COLO668 (cell line): ENCODE measurements around the gene WDR18.
"Not testable (repeated sequence)": the region's sequence is repeated elsewhere in the genome, so short reads cannot be mapped to it uniquely, and the experiment has no call there.

Experiments used
- DNase-seq: peaks from one replicate; lab custom pipeline; 2025; ENCODE audit not compliant: unreplicated experiment; lab: John Stamatoyannopoulos, UW

The WDR18 gene

DNA sequence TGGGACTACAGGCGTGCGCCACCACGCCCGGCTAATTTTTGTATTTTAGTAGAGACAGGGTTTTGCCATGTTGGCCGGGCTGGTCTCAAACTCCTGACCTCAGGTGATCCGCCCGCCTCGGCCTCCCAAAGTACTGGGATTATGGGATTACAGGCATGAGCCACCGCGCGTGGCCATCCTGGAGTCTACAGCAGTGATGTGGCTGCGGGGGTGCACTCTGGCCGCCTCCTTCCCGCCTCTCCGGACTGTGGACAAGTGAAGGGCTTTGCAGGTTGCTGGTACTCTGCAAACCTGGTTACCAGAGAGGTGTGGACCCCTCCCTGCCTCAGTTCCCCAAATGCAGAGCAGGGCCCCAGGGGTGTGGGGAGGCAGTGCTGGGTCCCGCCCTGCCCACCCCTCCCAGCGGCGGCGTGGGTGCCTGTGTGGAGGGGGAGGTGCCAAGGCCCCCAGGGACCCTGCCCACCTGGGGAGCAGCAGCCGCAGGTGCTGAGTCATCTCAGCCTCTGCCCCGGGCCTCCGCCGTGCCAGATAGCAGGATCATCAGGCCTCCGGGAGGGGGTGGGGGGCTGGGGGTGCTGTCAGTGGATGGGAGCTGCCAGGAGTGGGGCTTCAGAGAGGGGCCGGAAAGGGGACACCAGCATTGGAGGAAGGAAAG, 35.2 kb upstream of the WDR18 start:
- DNase-seq, result no peak

DNA sequence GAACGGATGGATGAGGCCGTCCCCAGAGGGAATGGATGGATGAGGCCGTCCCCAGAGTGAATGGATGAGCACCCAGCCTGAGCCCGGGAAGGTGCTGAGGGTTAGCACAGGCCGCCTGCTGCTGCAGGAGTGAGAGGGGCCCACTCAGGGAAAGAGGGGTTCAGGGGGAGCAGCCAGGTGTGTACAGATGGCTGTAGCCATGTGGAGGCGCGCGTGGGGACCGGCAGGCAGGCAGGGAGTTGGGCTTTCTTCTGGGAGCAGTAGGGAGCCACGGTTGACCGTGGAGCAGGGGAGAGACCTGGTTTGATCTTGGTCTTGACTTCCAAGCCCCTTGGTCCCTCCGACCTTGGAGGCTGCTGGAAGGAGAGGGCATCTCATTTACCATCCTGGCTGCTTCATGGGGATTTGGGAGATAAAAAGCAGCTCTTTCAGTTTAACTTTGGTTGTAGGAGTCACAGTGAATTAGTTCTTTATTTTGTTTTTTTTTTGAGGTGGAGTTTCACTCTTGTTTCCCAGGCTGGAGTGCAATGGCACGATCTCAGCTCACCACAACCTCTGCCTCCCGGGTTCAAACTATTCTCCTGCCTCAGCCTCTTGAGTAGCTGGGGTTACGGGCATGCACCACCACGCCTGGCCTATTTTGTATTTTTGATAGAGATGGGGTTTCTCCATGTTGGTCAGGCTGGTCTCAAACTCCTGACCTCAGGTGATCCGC, 33.6 kb upstream of the WDR18 start:
- no peak for DNase-seq

DNA sequence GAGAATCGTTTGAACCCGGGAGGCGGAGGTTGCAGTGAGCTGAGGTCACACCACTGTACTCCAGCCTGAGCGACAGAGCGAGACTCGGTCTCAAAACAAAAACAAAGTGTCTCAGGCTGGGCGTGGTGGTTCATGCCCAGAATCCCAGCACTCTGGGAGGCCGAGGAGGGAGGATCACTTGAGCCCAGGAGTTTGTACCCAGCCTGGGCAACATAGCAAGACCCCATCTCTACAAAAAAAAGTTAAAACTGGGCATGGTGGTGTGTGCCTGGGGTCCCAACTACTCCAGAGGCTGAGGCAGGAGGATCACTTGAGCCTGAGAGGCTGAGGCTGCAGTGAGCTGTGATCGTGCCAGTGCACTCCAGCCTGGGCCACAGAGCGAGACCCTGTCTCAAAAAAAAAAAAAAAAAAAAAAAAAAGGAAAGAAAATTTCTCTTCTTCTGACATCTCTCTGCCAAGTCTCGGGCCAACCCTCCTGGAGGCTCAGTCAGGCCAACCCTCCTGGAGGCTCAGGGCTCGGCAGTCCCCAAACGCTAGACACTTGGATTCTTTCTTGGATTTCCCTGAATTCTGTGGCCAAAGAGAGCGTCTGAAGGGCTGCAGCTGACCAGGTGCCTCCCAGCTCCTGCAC, 32.0 kb upstream of the WDR18 start:
- no peak for DNase-seq

DNA sequence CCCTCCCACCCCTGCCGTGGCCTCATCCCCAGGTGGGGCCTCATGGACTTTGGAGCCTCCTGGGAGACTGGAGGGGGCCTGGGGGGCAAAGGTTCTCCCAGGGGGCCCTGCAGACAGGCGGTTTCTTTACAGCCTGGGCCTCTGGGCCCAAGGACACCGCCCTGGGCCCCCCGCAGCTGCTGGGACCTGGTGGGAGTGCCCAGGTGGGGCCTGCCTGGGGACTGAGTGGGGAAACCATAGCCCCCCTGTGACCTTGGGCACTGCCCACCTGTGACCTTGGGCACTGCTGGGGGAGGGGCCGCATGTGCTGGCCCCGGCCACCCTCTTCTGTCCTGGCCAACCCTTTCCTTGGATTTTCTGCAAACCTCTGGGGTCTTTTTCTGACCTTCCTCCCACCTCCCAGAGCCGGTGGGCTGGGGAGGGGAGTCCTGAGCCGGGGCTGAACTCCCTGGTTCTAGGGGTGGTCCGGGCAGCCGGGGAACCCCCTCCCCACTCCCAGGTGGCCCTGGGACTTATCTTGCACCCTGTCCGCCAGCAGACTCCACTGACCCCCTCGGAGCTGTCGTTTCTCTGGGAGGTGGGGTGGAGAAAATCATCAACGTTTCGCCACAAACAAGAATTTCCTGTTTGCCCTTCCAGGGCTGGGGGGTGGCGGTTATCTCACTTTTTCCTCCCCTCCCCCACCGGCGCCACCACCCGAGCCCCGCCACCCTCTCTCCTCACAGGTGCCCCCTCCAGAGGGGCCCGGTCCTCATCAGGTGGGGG, 31.3 kb upstream of the WDR18 start:
- DNase-seq, result no peak

DNA sequence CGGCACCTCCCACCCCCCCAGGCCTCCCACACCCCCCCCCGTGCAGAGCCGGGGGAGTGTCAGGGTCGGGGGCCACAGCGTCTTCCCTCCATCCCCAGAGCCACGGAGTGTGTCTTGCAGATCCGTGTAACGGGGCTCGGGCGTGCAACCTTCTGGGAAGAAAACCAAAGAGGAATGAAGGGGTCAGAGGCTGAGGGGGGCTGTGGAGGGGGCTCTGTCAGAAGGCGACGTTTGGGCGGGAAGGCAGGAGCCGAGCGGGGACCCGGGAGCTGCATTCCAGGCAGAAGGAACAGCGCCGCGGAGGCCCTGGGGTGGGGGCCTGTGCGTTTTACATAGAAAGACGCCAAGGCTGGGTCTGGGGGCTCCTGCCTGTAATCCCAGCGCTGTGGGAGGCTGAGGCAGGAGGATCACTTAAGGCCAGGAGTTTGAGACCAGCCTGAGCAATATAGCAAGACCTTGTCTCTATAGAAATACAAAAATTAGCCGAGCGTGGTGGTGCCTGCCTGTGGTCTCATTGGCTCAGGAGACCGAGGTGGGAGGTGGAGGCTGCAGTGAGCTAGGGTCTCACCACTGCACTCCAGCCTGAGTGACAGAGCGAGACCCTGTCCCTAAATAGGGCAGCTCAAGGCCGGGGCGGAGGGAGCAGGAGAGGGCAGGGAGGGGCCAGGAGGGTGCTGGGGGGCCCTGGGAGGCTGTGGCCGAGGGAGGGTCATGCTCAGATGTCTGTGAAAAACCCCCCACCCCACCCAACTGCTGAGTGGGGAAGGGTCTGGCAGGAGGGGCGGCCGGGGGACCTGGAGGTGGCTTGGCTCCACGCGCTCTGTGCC, 30.5 kb upstream of the WDR18 start:
- DNase-seq, result no peak

DNA sequence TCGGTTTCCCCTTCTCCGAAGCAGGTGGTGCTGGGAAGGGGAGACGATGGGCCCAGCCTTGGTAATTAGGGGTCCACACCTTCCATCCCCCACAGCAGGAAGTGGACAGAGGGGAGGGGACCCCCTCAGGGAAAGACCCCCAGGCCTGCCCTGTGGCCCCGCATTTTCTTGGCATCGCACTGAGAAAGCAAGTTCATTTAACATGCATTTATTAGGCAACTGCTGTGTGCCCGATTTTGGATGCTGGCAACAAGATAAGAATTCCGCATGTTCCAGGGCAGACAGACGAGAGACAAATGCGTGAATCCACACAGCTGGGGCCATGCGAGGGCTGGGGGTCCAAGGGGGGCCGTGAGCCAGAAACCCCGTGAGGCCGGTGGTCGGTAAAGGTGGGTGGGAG, 29.9 kb upstream of the WDR18 start:
- DNase-seq, result no peak

DNA sequence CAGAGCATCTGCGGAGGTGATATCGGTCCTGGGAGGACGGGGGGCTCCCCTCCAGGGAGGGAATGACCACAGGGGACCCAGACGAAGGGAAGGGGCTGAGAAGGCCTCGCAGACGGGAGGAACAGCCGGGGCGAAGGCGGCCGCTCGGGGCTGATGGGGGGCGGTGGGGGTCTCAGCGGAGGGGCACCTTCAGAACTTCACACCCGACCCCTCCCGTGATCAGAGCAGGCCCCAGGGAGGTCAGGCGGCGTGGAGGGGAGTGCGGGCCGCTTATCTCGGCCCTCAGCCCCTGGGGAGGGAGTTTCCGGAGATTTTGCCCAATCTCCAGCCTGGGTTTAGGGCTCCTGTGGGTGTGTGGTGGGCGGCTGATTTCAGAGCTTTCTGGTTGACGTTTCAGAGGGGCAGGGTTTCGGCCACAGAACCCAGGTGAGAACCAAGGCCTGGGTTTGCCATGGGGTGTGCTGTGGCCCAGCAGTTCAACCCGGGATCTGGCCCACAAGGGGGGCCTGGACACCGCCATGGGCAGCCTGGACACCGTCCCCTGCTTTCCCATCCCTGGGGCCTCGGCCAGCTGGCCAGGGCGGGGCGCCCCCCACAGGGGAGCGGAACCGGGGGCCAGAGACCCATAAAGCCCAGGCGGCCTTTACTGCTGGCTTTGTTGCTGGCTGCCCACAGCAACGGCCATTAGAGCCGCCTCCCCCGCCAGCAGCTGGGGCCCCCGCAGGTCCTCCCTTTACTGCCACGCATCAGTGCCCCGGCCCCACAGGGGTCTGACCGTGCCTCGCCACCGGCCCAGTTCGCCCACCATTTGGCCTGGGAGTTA, 29.3 kb upstream of the WDR18 start:
- DNase-seq, result no peak

DNA sequence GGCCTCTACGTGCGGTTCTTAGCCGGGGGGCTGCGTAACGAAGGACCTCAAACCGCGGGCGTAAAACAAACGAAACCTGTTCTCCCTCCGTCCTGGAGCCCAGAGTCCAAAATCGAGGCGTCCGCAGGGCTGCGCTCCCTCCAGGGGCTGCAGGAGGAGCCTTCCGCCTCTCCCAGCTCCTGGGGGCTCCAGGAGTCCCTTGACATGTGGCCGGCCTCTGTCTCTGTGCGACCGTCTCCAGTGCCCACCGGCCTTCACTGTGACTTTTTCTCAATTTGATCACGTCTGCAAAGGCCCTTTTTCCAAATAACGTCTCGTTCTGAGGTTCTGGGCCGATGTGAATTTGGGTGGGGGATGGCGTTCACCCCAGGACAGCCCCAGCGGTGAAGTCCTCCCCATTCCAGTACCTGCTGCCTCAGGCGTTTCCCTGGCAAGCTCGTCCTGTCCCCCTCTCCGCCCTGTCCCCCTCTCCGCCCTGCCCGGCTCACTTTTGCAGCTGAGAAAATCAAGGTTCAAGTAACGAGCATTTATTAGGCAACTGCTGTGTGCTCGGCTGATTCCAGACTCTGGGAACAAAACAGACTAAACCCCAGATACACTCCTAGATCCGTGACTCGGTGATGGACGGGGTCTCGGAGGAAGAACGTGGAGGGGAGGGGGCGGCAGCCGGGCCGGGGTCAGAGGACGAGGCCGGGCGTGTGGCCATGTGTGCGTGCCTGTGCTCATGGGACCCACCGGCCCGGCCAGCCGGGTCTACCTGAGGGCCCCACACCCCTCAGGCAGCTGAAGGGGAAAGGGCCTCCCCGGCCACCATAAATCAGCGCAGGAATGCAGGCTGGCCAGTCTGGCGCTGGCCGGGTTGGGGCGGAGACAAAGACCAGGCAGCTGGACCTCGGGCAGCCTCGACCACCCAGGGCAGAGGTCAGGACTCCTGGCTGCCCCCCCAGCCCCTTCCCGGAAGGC, 28.1 kb upstream of the WDR18 start:
- DNase-seq, result no peak

DNA sequence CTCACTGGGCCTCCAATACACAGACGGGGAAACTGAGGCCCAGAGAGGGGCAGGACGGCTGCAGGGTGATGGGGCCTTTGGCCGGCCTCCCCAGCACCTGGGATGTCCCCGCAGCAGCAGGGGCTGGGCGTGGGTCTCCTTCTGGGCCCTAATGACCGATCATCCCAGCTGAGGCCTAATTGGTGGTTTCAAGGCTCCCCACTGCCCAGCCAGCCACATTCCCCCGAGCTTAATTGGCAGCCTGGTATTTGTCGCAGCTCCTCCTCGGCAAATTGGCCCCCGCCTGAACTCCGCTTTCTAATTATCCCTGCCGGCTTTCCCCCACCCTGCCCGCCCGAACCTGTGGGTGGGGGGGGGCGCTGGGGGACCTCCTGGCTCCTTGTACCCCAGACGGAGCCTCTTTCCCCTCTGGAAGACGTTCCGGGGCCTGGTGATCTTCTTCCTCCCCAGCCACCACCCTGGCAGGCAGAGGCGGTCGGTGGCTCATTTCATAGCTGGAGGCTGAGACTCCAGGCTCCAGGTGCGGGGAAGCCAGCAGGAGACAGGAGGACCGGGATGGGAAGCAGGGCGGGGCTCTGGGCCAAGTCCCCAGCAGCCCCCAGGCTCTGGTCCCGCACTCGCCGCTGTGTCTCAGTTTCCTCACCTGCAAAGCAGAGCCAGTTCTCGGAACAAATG, 27.2 kb upstream of the WDR18 start:
- no peak for DNase-seq

DNA sequence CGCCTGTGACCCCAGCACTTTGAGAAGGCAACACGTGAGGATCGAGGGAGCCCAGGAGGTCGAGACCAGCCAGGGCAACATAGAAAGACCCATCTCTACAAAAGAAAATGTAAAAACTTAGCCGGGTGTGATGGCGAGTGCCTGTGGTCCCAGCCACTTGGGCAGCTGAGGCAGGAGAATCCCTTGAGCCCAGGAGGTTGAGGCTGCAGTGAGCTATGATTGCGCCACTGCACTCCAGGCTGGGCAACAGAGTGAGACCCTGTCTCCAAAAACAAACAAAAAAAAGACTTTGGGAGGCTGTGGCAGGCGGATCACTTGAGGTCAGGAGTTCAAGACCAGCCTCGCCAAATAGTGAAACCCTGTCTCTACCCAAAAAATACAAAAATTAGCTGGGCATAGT, 26.6 kb upstream of the WDR18 start:
- not testable (repeated sequence) for DNase-seq

DNA sequence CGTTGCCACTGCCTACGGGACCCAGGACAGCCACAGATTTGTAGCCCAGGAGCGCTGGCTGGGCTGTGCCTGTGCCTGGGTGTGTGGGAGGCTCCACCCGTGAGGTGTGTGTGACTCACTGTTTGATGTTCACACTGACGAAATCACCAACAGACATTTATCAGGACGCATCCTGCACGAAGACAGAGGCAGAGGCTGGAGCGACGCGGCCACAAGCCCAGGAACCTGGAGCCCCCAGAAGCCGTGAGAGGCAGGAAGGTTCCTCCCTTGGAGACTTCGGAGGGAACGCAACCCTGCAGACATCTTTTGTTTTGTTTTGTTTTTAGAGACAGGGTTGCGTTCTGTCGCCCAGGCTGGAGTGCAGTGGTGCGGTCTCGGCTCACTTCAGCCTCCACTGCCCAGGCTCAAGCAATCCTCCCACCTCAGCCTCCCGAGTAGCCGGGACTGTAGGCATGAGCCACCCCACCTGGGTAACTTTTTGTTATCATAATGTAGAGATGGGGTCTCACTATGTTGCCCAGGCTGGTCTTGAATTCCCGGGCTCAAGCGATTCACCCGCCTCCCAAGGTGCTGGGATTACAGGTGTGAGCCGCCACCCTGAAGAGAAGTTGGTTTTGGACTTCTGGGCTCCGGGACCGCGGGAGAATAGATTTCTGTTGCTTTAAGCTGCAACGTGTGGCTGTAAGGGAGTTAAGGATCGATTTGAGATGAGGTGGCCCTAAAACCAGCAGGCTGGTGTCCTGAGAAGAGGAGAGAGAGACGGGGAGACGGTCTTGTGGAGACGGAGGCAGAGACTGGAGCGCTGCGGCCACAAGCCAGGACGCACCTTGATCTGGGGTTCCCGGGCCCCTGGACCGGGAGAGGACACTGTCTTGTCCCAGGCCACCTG, 24.9 kb upstream of the WDR18 start:
- DNase-seq, result no peak

DNA sequence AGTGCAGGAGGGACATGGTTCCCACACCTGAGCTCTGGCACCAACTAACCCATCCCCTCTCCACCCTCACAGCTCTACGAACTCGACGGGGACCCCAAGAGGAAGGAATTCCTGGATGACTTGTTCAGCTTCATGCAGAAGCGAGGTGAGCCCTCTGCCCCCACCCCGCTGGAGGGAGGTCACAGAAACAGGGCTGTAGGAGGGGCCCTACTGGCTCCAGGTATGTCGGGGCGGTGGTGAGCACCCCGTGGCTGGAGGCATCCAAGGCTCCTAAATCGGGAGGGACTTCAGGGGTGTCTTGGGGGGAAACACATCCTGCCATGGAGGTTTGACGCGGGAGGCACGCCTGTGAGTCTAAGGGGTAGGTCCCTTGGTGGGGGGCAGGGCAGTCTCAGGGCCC, 24.1 kb upstream of the WDR18 start:
- DNase-seq, result no peak

DNA sequence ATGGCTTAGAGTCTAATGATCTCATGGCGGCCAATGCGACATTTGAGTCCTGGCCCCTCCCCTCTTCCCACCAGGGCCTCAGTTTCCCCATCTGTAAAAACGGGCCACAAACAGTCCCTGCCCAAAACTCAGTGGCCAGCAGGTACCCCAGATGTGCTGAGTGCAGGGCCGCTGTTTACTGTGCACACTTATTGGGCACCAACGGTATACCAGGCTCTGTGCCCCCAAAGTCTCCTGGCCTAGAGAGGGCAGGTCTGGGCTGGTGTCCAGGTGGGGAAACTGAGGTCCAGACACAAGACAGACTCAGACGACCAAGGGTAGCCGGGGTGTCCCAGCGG, 23.6 kb upstream of the WDR18 start:
- DNase-seq, result no peak

DNA sequence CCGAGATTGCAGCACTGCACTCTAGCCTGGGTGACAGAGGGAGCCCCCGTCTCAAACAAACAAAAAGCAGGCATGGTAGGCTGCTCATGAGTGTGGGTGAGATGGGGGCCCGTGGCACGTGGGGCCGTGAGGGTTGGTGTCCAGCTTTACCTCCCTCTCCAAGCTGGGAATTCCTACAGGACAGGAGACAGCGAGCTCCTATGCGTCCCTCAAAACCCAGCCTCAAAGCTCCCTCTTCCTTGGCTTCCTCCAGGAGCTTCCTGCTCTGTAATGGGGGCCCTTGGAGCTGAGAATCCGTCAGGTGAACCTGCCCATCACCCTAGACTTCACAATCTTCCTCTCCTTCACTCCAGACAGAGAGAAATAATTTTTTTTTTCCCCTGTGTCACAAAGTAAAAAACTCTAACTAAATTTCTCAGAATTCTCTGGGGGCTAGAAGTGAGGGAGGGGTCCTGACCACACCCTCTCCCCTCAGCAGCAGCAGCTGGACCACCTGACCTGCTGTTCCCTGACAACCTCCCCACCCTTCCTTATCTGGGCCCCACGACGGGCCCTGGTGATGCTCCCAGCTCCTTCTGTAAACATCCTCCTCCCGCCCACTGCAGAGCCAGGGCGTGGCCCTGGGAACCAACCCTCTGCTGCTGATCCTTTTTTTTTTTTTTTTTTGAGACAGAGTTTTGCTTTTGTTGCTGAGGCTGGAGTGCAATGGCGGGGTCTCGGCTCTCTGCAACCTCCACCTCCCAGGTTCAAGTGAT, 22.1 kb upstream of the WDR18 start:
- DNase-seq, result no peak

DNA sequence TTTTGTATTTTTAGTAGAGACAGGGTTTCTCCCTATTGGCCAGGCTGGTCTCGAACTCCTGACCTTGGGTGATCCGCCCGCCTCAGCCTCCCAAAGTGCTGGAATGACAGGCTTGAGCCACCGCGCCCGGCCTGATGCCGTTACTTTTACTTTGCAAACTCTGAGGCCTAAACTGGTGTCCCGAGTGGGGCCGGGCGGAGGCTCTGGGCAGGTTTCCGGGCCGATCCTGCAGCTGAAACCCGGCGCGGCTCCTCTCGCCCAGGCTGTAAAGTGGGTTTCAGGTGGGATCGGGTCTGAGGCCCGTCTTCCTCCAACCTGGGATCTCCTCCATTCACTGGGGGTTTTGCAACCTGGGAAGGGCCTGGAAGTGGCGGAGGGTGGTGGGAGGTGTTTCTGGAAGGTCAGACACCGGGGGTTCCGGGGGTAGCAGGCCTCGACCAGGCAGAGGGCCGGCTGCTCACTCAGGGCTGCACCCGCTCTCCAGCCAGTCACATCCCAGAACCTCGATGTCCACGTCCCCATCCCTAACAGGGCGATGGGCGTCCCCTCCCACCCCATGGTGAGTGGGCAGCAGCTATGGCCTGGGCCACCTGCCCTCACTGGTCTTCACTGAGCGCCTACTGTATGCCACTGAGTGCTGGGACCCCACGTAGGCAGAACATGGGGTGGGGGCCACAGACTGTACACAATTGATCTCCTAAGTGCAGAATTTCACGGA, 21.3 kb upstream of the WDR18 start:
- DNase-seq, result no peak

DNA sequence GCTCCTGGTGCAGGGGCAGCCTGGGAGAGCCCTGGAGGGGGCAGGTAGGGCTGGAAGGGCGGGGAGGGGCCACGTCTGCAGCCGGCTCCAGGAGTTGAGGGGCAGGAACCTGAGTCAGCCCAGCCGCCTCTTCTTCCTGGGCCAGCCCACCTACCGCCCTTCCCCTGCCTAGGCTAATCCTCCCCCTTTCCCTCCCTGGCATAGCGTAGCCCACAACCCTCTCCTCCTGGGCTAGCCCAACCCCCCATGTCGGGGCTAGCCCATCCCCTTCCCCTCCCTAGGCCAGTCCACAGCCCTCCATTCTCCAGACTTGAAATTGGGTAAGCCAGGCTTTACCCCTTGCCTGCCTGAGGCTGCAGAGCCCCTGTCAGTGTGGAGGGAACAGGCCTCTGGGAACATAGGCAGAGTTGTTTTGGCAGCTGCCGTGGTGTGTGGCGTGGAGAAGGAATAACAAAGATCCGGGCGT, 20.6 kb upstream of the WDR18 start:
- DNase-seq, result no peak
